Activated naive CD8-positive, alpha-beta T cell treated with anti-CD3 and anti-CD28 coated beads, Interleukin-2, amount 50 U/mL, for 24 hours (primary cell): ENCODE measurements around the gene P2RY2.
A peak's percentile ranks its signal among the peaks of the same experiment; 100 is the strongest.

Source experiments
- ATAC-seq: fragments of 150-1000 bp; cut with Tn5 transposase; one replicate; pipeline ENCODE4 v1.10.0; 2021
- DNase-seq: peaks from one replicate; pipeline ENCODE4 v3.0.0; 2021
- H3K27ac Mint-ChIP-seq: one replicate; pipeline ENCODE4 v1.8.0; 2021; ENCODE audit warnings: mild to moderate bottlenecking, mixed read lengths
- H3K27me3 Mint-ChIP-seq: one replicate; pipeline ENCODE4 v1.8.0; 2021; ENCODE audit warnings: mixed read lengths
- H3K36me3 Mint-ChIP-seq: one replicate; pipeline ENCODE4 v1.8.0; 2021; ENCODE audit warnings: low read depth, mixed read lengths
- H3K4me1 Mint-ChIP-seq: one replicate; pipeline ENCODE4 v1.8.0; 2021; ENCODE audit warnings: mixed read lengths
- H3K4me3 Mint-ChIP-seq: one replicate; pipeline ENCODE4 v1.8.0; 2021; ENCODE audit warnings: mild to moderate bottlenecking, moderate library complexity, mixed read lengths
- H3K9me3 Mint-ChIP-seq: one replicate; pipeline ENCODE4 v1.8.0; 2021; ENCODE audit warnings: mixed read lengths

The P2RY2 gene

DNA sequence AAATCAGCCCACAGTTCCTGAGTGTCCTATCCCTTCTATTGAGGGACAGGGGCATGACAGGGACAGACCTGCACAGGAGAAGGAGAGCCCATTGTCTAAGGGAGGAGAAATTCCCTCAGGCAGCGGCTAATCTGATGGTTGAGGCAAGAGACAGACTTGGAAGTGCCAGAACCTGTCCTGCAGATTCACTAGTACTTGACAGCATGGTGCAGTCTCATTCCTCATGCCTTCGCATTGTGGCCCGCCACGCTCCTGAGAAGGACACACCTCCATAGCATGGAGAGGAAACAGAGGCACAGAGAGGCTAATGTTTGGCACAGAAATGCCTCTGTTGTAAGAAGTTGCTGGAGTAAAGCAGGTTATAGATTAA lies 57.3 kb downstream of the P2RY2 start:
- ATAC-seq (no peak), DNase-seq (no peak)
- Mint-ChIP-seq H3K27me3 (no peaks in the 10 kb centered on the region), H3K4me1 (no peaks in the 10 kb centered on the region), H3K36me3 (no peaks in the 10 kb centered on the region), H3K9me3 (no peaks in the 10 kb centered on the region), H3K4me3 (no peak overlapping the region), H3K27ac (no peak overlapping the region)

DNA sequence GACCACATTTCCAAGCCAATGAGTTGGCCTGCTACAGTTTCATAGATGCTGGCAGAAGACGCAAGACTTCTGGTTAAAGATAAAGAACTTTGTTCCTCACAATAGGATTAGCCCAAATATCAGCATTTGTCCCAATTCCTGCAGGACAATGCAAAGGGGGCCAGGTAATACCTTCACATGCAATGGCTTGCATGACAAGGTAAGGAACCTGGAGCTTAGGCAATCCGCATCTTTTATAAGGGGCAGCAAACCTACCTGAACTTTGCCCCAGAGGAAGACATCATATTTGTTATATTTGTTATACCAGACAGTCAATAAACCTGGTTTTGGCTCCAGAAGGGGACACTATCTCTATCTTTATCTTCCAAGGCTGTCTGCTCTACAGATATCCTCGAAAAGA lies 59.4 kb downstream of the P2RY2 start:
- Mint-ChIP-seq H3K9me3 (no peaks in the 10 kb centered on the region), H3K4me1 (no peaks in the 10 kb centered on the region), H3K27me3 (no peaks in the 10 kb centered on the region), H3K36me3 (no peaks in the 10 kb centered on the region), H3K27ac (no peak overlapping the region), H3K4me3 (no peak overlapping the region)
- DNase-seq: no peak
- ATAC-seq: no peak

DNA sequence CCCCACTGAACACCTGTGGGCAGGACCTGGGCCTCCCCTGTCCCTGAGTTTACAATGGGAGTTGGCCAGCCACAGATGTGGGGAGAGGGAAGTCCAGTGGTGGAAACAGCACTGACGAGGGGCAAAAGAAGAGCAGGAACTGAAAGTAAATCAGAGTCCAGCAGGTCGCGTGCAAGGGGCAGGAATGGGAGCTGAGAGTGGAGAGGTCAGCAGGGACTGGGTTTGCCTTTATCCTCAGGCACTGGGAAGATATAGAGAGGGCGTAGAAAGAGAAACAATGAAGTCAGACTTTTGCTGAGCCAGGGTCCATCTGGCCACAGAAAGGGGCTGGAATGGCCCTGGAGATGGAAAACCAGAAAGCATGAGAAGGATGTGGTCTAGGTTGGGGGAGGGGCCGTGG lies 62.5 kb downstream of the P2RY2 start:
- no peaks in the 10 kb centered on the region for H3K36me3 Mint-ChIP-seq
- no peak for ATAC-seq

DNA sequence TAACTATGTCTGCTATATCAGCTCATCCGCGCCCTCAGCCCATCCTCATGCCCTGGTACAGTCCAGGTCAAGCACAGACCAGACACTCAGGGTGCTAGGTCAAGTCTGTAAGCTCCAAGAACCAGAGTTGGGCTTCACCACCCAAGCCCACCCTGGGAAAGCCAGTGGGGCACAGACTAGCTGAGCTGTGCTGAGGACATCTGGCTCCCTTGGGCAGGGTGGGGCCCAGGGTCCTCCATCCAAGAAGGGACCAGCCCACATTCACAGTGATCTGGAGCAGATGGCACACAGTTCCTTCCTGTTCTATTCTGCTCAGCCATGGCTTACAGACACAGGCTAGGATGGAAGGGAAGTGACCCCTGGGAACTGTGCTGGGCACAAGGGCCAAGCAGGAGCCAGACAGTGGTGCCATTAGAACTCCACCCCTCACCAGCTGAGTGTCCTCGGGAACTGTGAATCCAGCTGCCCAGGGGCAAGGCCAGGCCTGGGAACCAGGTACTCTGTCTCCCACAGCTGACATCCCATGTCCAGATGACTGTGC lies 63.2 kb downstream of the P2RY2 start:
- Mint-ChIP-seq H3K4me3 (no peak overlapping the region), H3K36me3 (no peaks in the 10 kb centered on the region), H3K9me3 (no peaks in the 10 kb centered on the region), H3K27me3 (no peaks in the 10 kb centered on the region), H3K4me1 (no peaks in the 10 kb centered on the region), H3K27ac (no peak overlapping the region)
- DNase-seq: no peak
- no peak for ATAC-seq

More for the DNA sequence above, 62.5 kb downstream of the P2RY2 start:
- Mint-ChIP-seq H3K4me3 (no peak overlapping the region), H3K27me3 (no peaks in the 10 kb centered on the region), H3K27ac (no peak overlapping the region), H3K4me1 (no peaks in the 10 kb centered on the region), H3K9me3 (no peaks in the 10 kb centered on the region)
- DNase-seq: no peak

DNA sequence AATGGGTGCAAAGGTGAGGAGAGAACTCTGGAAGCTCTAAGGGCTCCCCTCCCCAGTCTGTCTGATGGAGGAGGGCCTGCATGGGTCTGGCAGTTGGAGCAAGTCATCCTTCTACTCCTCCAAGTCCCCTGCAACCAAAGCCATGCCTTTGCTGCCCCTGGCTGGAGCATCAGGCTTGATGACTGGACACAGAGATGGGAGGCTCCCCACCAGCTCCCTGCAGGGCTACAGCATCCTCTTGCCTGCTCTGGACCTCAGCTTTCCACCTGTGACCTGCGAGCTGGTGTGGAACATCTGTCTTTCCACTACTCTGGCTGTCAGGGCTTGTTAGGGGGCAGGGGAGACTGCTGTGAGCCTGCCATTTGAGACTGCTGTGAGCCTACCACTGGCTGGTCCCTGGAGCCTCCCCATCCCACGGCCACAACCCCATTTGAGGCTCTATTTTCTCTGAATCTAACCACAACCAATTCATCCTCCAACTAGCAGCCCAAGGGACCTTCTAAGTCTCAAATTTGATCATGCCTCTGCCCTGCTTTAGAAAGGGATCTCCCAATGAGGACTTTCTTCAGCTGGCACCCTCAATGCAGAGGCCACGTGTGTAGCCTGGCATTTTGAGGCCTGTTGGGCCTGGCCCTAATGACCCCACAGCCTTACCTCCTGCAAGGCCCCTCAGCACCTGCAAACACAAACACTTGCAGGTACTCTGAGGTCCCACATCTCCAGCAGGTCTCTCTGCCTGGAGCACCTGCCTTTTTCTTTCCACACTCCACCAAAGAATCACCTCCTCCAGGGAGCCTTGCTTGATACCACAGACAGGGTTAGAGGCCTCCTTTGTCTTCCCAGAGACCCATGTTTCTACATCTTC lies 63.9 kb downstream of the P2RY2 start:
- H3K27ac Mint-ChIP-seq: no peak overlapping the region

DNA sequence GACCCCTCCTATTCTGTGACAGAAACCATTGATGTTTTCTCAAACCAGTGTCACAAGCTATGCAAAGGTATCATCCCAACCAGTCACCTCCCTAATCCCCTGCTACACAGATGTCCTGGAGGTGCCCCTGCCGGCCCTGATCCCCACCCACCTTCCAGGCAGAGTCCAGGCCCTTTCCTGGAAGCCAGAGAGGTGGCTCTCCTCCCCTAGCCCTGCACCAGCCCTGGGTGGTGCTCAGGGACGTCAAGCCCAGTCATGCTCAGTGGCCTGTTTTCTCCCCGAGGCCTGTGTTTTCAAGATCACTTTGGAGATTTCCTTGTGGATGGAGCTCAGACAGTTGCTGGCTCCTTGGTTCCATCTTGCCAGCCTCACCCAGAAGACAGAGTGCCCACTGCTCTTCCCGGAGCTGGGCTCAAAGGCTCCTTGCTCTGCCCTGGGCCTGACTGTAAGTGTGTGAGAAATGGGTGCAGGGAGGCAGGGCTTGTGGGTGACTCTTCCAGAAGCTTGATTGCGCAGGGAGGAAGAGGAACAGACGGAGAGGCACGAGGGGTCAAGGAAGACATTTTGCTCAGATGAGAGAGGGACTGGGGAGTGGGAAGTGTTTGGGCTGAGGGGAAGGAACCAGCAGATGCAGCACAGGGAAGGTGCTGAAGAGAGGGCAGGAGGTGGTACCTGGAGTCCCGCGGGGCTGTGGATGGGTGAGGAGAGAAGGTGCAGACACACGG lies 65.4 kb downstream of the P2RY2 start:
- H3K4me1 Mint-ChIP-seq: no peaks in the 10 kb centered on the region
- no peak overlapping the region for H3K27ac Mint-ChIP-seq
- H3K9me3 Mint-ChIP-seq: no peaks in the 10 kb centered on the region
- H3K4me3 Mint-ChIP-seq: no peak overlapping the region
- no peaks in the 10 kb centered on the region for H3K27me3 Mint-ChIP-seq
- no peak for ATAC-seq
- H3K36me3 Mint-ChIP-seq: no peaks in the 10 kb centered on the region
- no peak for DNase-seq

More for the DNA sequence above, 63.9 kb downstream of the P2RY2 start:
- no peaks in the 10 kb centered on the region for H3K4me1 Mint-ChIP-seq
- no peak overlapping the region for H3K4me3 Mint-ChIP-seq
- peak; percentile 14 for ATAC-seq
- no peaks in the 10 kb centered on the region for H3K36me3 Mint-ChIP-seq
- DNase-seq: no peak
- H3K9me3 Mint-ChIP-seq: no peaks in the 10 kb centered on the region
- H3K27me3 Mint-ChIP-seq: no peaks in the 10 kb centered on the region

DNA sequence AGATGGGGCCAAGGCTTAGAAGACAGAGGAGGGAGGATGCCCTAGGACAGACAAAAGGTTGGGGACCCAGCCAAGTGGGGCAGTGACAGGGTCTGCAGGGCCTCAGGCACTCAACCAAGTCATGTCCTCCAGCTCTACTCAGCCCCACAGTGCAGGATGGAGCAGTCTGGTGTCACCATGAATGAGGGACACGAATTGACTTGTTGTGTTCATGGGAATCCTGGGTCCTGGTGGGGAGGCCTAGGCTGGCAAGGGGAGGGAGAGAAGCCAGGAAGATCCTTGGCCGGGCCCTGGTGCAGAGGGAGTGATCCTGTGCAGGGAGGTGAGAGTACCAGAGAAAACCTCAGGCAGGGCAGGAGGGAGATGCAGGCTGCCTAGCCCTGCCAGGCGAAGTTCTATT lies 66.0 kb downstream of the P2RY2 start:
- H3K4me1 Mint-ChIP-seq: peaks cover 5% of the 10 kb centered on the region
- no peak overlapping the region for H3K27ac Mint-ChIP-seq
- no peaks in the 10 kb centered on the region for H3K27me3 Mint-ChIP-seq
- H3K4me3 Mint-ChIP-seq: no peak overlapping the region
- no peak for ATAC-seq
- no peaks in the 10 kb centered on the region for H3K9me3 Mint-ChIP-seq
- no peaks in the 10 kb centered on the region for H3K36me3 Mint-ChIP-seq
- DNase-seq: no peak

DNA sequence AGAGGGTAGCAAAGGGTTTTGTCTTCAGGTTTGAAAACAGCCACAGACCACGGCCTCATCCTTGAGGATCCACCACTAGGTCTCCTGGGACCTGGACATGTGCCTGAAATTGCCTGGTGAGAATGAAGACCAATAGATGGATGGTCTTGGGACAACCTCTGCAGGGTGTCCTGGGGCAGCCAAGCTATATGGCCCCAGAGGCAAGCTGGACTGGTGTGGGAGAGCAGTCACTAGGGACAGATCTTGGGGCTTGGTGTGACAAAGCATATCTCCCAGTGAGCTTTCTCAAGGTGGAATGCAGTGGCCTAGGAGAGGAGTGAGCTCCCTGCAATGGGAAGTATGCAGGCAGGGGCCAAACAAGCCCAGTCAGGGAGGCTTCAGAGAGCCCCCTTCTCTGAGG lies 67.6 kb downstream of the P2RY2 start:
- Mint-ChIP-seq H3K27me3 (no peaks in the 10 kb centered on the region), H3K9me3 (no peaks in the 10 kb centered on the region), H3K4me3 (no peak overlapping the region), H3K36me3 (no peaks in the 10 kb centered on the region), H3K4me1 (peaks cover 10% of the 10 kb centered on the region), H3K27ac (no peak overlapping the region)
- ATAC-seq: no peak
- DNase-seq: no peak
